Keratinocyte (primary cell): Measurements from ENCODE around the gene RGS9BP. TPM values are rescaled to one million over a fixed set of nuclear protein-coding genes. Genes with fewer than 3 reads are reported as not detected.

ENCODE experiments used
- DNase-seq: peaks from one replicate; pipeline ENCODE4 v3.0.0-alpha.2; 2011; ENCODE audit warnings: low read depth, missing footprints, low spot score
- FAIRE-seq: peaks from 2 replicates; lab custom pipeline; 2011; peaks lifted over from hg19 to GRCh38; lab: Jason Lieb, UNC
- H2AFZ ChIP-seq: 2 replicates; pipeline ENCODE4 v1.6.0; 2012; ENCODE audit warnings: low read length, control low read depth, inconsistent platforms; ENCODE audit not compliant: control insufficient read depth
- H3K27ac ChIP-seq: 2 replicates; pipeline ENCODE4 v1.5.1; 2011; ENCODE audit warnings: low read length; ENCODE audit not compliant: control insufficient read depth, insufficient read depth
- H3K27me3 ChIP-seq: 3 replicates; pipeline ENCODE4 v1.6.0; 2011; ENCODE audit warnings: low read length; ENCODE audit not compliant: control insufficient read depth, insufficient read depth; ENCODE audit errors: extremely low read depth
- H3K36me3 ChIP-seq, 2 experiments: 2 replicates in 1 of 2; 3 replicates in 1 of 2; pipeline ENCODE4 v1.5.1; 2011; ENCODE audit warnings: low read length in 2 of 2, mild to moderate bottlenecking in 1 of 2; ENCODE audit not compliant: control insufficient read depth in 2 of 2, insufficient read depth in 2 of 2; ENCODE audit errors: extremely low read depth in 1 of 2
- H3K4me1 ChIP-seq: 3 replicates; pipeline ENCODE4 v1.5.1; 2011; ENCODE audit warnings: low read length; ENCODE audit not compliant: control insufficient read depth, insufficient read depth; ENCODE audit errors: extremely low read depth
- H3K4me2 ChIP-seq: 3 replicates; pipeline ENCODE4 v1.6.0; 2011; ENCODE audit warnings: low read depth, low read length; ENCODE audit not compliant: control insufficient read depth, insufficient read depth; ENCODE audit errors: extremely low read depth
- H3K4me3 ChIP-seq, 3 experiments: fragments of 200-600 bp in 1 of 3; sonication (generic) in 1 of 3; 2 replicates in 2 of 3; 3 replicates in 1 of 3; pipeline ENCODE4 v1.5.1; 2011 to 2016; ENCODE audit warnings: low read length in 3 of 3, mild to moderate bottlenecking in 3 of 3, control low read depth in 2 of 3, inconsistent platforms in 1 of 3, low read depth in 1 of 3, mixed read lengths in 1 of 3, mixed run types in 1 of 3, moderate library complexity in 1 of 3; ENCODE audit not compliant: control insufficient read depth in 2 of 3, insufficient read depth in 2 of 3; ENCODE audit errors: extremely low read depth in 1 of 3
- H3K79me2 ChIP-seq: 2 replicates; pipeline ENCODE4 v1.6.0; 2012; ENCODE audit warnings: low read length; ENCODE audit not compliant: control insufficient read depth, insufficient read depth
- H3K9ac ChIP-seq: 3 replicates; pipeline ENCODE4 v1.6.0; 2011; ENCODE audit warnings: low read length; ENCODE audit not compliant: control insufficient read depth, insufficient read depth; ENCODE audit errors: extremely low read depth
- H3K9me1 ChIP-seq: 3 replicates; pipeline ENCODE4 v1.6.0; 2011; ENCODE audit warnings: low read length; ENCODE audit not compliant: control insufficient read depth, insufficient read depth; ENCODE audit errors: extremely low read depth
- H3K9me3 ChIP-seq: 2 replicates; pipeline ENCODE4 v1.5.1; 2012; ENCODE audit warnings: low read depth, low read length; ENCODE audit not compliant: control insufficient read depth
- H4K20me1 ChIP-seq: 3 replicates; pipeline ENCODE4 v1.6.0; 2011; ENCODE audit warnings: low read length; ENCODE audit not compliant: control insufficient read depth, insufficient read depth; ENCODE audit errors: extremely low read depth
- EZH2 ChIP-seq: IDR thresholded peaks from one replicate; pipeline ENCODE4 v1.6.1; 2012; ENCODE audit warnings: inconsistent platforms, mild to moderate bottlenecking, low read length, moderate library complexity
- dilution Hi-C: fragments of 300-500 bp; cut with MboI; formaldehyde crosslinking; loops from one replicate; pipeline ENCODE4 v1.7.0; 2020; ENCODE audit warnings: low sequenced_read_pairs; ENCODE audit not compliant: extremely low pct_ligation_motif_present
- polyA plus RNA-seq, 5 experiments: library from polyadenylated mRNA; depleted of rRNA in 3 of 5; stranded (reverse) in 3 of 5; stranded (forward) in 1 of 5; unstranded in 1 of 5; fragments of >200 nt; gene quantifications; 1 replicate in 1 of 5; 2 replicates in 3 of 5; 3 replicates in 1 of 5; pipeline versions ENCODE4 v1.2.1 to v1.2.3, GENCODE V29; 2011 to 2012; ENCODE audit warnings: missing spikeins in 2 of 5, low read depth in 1 of 5, low replicate concordance in 1 of 5
- TF ChIP-seq, protein P1 (sequence below), 3 experiments: IDR thresholded peaks in 1 of 3; conservative IDR thresholded peaks in 1 of 3; optimal IDR thresholded peaks in 1 of 3; 2 replicates in 2 of 3; 3 replicates in 1 of 3; pipeline versions ENCODE3 to v1.5.1; 2011; ENCODE audit warnings: low read length in 3 of 3, mild to moderate bottlenecking in 3 of 3, moderate library complexity in 2 of 3, control low read depth in 1 of 3, inconsistent platforms in 1 of 3; ENCODE audit not compliant: insufficient read depth in 2 of 3; ENCODE audit errors: extremely low read depth in 1 of 3

Gene RGS9BP
- polyA plus RNA-seq, 1 donor (not counting 4 experiments of a cell fraction or from before 2014, with no cell fraction given), result 0.01 TPM

DNA sequence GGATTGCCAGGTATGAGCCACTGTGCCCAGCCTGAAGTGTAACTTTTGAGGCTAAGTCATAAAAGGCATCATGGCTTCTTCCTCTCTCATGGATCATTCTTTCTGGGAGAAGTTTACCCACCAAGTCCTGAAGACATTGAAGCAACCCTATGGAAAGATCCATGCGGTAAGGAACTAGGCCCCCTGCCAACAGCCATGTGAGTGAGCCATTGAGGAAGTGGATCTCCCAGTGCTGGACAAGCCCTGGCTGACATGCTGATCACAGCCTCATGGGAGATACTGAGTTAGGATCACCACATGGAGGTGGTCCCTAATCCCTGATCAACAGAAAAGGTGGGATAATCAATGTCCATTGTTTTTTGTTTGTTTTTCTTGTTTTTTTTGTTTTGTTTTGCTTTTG, 12.7 kb downstream of the RGS9BP start:
- no peak for TF ChIP-seq EZH2
- TF ChIP-seq, protein P1, sequence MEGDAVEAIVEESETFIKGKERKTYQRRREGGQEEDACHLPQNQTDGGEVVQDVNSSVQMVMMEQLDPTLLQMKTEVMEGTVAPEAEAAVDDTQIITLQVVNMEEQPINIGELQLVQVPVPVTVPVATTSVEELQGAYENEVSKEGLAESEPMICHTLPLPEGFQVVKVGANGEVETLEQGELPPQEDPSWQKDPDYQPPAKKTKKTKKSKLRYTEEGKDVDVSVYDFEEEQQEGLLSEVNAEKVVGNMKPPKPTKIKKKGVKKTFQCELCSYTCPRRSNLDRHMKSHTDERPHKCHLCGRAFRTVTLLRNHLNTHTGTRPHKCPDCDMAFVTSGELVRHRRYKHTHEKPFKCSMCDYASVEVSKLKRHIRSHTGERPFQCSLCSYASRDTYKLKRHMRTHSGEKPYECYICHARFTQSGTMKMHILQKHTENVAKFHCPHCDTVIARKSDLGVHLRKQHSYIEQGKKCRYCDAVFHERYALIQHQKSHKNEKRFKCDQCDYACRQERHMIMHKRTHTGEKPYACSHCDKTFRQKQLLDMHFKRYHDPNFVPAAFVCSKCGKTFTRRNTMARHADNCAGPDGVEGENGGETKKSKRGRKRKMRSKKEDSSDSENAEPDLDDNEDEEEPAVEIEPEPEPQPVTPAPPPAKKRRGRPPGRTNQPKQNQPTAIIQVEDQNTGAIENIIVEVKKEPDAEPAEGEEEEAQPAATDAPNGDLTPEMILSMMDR (optimal IDR thresholded peaks at IDR 0.05 in 1 of 3, IDR thresholded peaks at IDR 0.05 in 1 of 3, conservative IDR thresholded peaks at IDR 0.05 in 1 of 3; ENCODE audit: extremely low read depth in 1 of 3, insufficient read depth in 2 of 3, low read length in 3 of 3), result no peak
- no peaks in the 10 kb centered on the region for H3K9me3 ChIP-seq
- no peak overlapping the region for H3K9ac ChIP-seq
- DNase-seq, result no peak
- H3K9me1 ChIP-seq, result no peaks in the 10 kb centered on the region
- no peak overlapping the region for H2AFZ ChIP-seq
- no peaks in the 10 kb centered on the region for H3K36me3 ChIP-seq
- H3K79me2 ChIP-seq, result peaks cover 17% of the 10 kb centered on the region
- no peak overlapping the region for H3K27ac ChIP-seq
- no peaks in the 10 kb centered on the region for H4K20me1 ChIP-seq
- no peak for FAIRE-seq
- H3K4me2 ChIP-seq, result no peak overlapping the region
- no peak overlapping the region for H3K4me3 ChIP-seq
- H3K27me3 ChIP-seq, result no peaks in the 10 kb centered on the region
- dilution Hi-C loops, result no loop called here
- H3K4me1 ChIP-seq, result peaks cover 16% of the 10 kb centered on the region

DNA sequence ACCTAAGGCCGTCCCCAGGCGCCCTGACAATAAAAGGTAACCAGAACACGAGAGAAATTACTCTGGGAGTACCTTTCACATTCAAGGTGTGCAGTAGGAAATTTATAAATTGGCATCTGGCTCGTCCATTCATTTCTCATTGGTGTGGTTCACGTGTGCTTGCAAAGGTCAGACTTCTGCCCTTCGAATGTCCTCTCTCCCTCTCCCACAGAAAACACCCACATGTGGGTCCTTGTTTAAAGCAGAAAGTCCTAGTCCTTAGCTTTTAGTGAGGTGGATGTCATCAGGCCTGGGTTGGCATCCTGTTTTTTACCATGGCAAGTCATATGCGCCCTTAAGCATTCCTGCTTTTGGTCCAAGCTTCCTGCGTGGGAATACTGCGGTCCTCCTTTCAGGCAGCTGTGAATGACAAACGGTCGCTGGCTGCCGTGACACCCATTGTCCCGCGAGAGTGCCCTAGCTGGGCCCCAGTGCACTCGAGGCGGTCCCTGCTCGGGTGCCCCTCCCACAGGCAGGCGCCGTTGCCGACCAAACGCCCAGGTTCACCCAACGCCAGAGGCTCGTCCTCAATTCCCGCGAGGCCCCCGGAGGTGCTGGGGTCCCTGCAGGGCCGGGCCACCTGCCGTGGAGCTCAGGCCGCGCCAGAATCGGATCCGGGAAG, 15.8 kb downstream of the RGS9BP start, which contains the start of gene NUDT19:
Gene NUDT19, plus strand, starts transcription at position 531 of the 661 bp plus-strand sequence. CDS start 140 bp downstream, outside the sequence.
- Histone ChIP-seq H4K20me1 (no peaks in the 10 kb centered on the region), H3K79me2 (peaks cover 45% of the 10 kb centered on the region), H3K9me3 (no peaks in the 10 kb centered on the region), H2AFZ (peak within 1 kb of the TSS; percentile 80), H3K27ac (peak within 1 kb of the TSS; percentile 78), H3K36me3 (peaks cover 0 to 4% of the 10 kb centered on the region in 2 experiments), H3K27me3 (no peaks in the 10 kb centered on the region), H3K4me1 (peaks cover 25% of the 10 kb centered on the region), H3K4me2 (peak within 1 kb of the TSS; percentile 70), H3K4me3 (peak within 1 kb of the TSS; percentile 51 to 90 (median 88)), H3K9ac (peak within 1 kb of the TSS; percentile 87), H3K9me1 (no peaks in the 10 kb centered on the region)
- dilution Hi-C loops, result no loop called here
- DNase-seq (no peak), FAIRE-seq (peak; percentile 20)
- TF ChIP-seq EZH2, result no peak
- TF ChIP-seq, protein P1 (optimal IDR thresholded peaks at IDR 0.05 in 1 of 3, IDR thresholded peaks at IDR 0.05 in 1 of 3, conservative IDR thresholded peaks at IDR 0.05 in 1 of 3; ENCODE audit: extremely low read depth in 1 of 3, insufficient read depth in 2 of 3, low read length in 3 of 3), result no peak
